WTC11 (cell line): ENCODE measurements around the gene RBM38. TPM values are rescaled to one million over a fixed set of nuclear protein-coding genes. Genes with fewer than 3 reads are reported as not detected.

Source experiments
- total RNA-seq: library from RNA; stranded (reverse); gene quantifications from 3 replicates; pipeline ENCODE4 v1.2.3, GENCODE V29; 2021

RBM38 gene
- total RNA-seq, 1 experiment from 2014 or later: 69.0 TPM

Other genes starting within 250 kb of the RBM38 start
- 39.1 to 40.7 TPM (median 40.0 TPM) in 3 replicates for gene BMP7, start 124.8 kb upstream of the RBM38 start, total RNA-seq
- gene SPO11, start 61.6 kb upstream of the RBM38 start, total RNA-seq: not detected in 3 replicates
- 31.3 to 33.4 TPM (median 31.4 TPM) in 3 replicates for gene RAE1, start 40.1 kb upstream of the RBM38 start, total RNA-seq
- gene CTCFL, start 133.7 kb downstream of the RBM38 start, total RNA-seq: 0.70 to 2.6 TPM (median 2.4 TPM) in 3 replicates
- gene PCK1, start 169.7 kb downstream of the RBM38 start, total RNA-seq: 0.17 to 0.30 TPM (median 0.21 TPM) in 3 replicates
- not detected in 3 replicates for gene ZBP1, start 229.0 kb downstream of the RBM38 start, total RNA-seq